22Rv1 (cell line): Measurements from ENCODE around the gene EML6.

Experiments used
- CTCF ChIP-seq: fragments of 450-650 bp; IDR thresholded peaks from 2 replicates; pipeline ENCODE4 v1.5.1; 2017; ENCODE audit warnings: mild to moderate bottlenecking
- ZFX ChIP-seq: fragments of 450-650 bp; IDR thresholded peaks from 2 replicates; pipeline ENCODE4 v1.6.1; 2017; ENCODE audit warnings: antibody characterized with exemption, borderline replicate concordance

GRCh38 chr2:54738281-54738680 is 14.8 kb downstream of the EML6 start:
- TF ChIP-seq CTCF (no peak), ZFX (no peak)
